ENCODE data around the gene HMOX1. TPM values are rescaled to one million over a fixed set of nuclear protein-coding genes. Genes with fewer than 3 reads are reported as not detected.
A peak's percentile ranks its signal among the peaks of the same experiment; 100 is the strongest.

The HMOX1 gene
- total and polyA plus RNA-seq, 9 donors: 11.5 to 36.0 (median 24.8) TPM

DNA sequence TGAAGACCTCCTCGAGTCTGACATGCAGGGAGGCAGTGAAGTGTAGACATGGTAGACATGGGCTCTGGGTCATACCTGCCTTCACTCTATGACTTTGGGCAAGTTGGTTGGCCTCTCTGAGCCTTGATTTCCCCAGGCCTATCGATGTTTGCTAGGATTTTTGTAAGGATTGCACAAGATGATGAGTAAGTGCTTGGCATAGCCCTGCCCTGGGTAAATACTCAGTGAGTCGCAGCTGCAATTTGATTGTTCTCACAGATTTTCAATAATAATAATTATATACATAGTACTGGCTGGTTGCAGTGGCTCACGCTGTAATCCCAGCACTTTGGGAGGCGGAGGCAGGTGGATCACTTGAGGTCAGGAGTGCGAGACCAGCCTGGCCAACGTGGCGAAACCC lies 37.2 kb downstream of the HMOX1 start:
- 100% methylated on average over 1 of the region's 8 CpGs for WGBS (ENCODE audit: insufficient coverage)
- no peaks in the 10 kb centered on the region for H3K9me3 ChIP-seq (replicated peaks; ENCODE audit: control insufficient read depth, low read depth, low read length)
- H3K36me3 ChIP-seq (ENCODE audit: control insufficient read depth, insufficient read depth, low read length): peaks cover 88% of the 10 kb centered on the region

GRCh38 chr22:35418731-35419130 lies 37.8 kb downstream of the HMOX1 start:
- no peak overlapping the region for H3K4me3 ChIP-seq (ENCODE audit: low read length)
- H3K27me3 ChIP-seq (ENCODE audit: control insufficient read depth, insufficient read depth, low read length): no peaks in the 10 kb centered on the region
- H3K36me3 ChIP-seq (ENCODE audit: control insufficient read depth, insufficient read depth, low read length): peaks cover 88% of the 10 kb centered on the region
- DNase-seq: no peak
- no peaks in the 10 kb centered on the region for H3K9me3 ChIP-seq (replicated peaks; ENCODE audit: control insufficient read depth, low read depth, low read length)
- H3K27ac ChIP-seq (ENCODE audit: low read length): no peak overlapping the region
- WGBS (ENCODE audit: insufficient coverage): 96% methylated on average over 3 of the region's 3 CpGs
- H3K4me1 ChIP-seq (ENCODE audit: control insufficient read depth, insufficient read depth, low read length): no peaks in the 10 kb centered on the region

More for the DNA sequence above, 37.2 kb downstream of the HMOX1 start:
- Histone ChIP-seq H3K4me1 (ENCODE audit: control insufficient read depth, insufficient read depth, low read length) (no peaks in the 10 kb centered on the region), H3K27me3 (ENCODE audit: control insufficient read depth, insufficient read depth, low read length) (no peaks in the 10 kb centered on the region), H3K27ac (ENCODE audit: low read length) (no peak overlapping the region), H3K4me3 (ENCODE audit: low read length) (no peak overlapping the region)
- DNase-seq: no peak

- WGBS (ENCODE audit: insufficient coverage): 95% methylated on average over 10 of the region's 10 CpGs
- no peaks in the 10 kb centered on the region for H3K27me3 ChIP-seq (ENCODE audit: control insufficient read depth, insufficient read depth, low read length)
- no peak overlapping the region for H3K27ac ChIP-seq (ENCODE audit: low read length)
- H3K36me3 ChIP-seq (ENCODE audit: control insufficient read depth, insufficient read depth, low read length): peaks cover 88% of the 10 kb centered on the region
- no peak overlapping the region for H3K4me3 ChIP-seq (ENCODE audit: low read length)
- H3K9me3 ChIP-seq (replicated peaks; ENCODE audit: control insufficient read depth, low read depth, low read length): no peaks in the 10 kb centered on the region
- H3K4me1 ChIP-seq (ENCODE audit: control insufficient read depth, insufficient read depth, low read length): peaks cover 7% of the 10 kb centered on the region
- DNase-seq: no peak
These were observed 38.9 kb downstream of the HMOX1 start for GRCh38 chr22:35419756-35420155.

DNA sequence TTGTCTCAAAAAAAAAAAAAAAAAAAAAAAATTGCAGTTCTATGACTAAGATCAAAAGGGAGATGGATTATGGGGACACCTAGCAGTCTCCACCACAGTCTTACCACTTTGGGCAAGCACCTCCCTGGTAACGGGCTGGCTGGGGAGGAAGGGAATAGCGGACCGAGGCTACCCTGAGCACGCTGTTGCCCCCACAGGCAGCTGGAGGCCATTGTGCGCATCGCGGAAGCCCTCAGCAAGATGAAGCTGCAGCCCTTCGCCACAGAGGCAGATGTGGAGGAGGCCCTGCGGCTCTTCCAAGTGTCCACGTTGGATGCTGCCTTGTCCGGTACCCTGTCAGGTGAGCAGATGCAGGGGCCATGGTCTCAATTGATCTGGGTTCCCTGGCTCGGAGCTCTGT lies 40.2 kb downstream of the HMOX1 start:
- Histone ChIP-seq H3K27ac (ENCODE audit: low read length) (no peak overlapping the region), H3K4me1 (ENCODE audit: control insufficient read depth, insufficient read depth, low read length) (peaks cover 14% of the 10 kb centered on the region), H3K4me3 (ENCODE audit: low read length) (no peak overlapping the region), H3K9me3 (replicated peaks; ENCODE audit: control insufficient read depth, low read depth, low read length) (no peaks in the 10 kb centered on the region), H3K27me3 (ENCODE audit: control insufficient read depth, insufficient read depth, low read length) (no peaks in the 10 kb centered on the region), H3K36me3 (ENCODE audit: control insufficient read depth, insufficient read depth, low read length) (peaks cover 84% of the 10 kb centered on the region)
- no peak for DNase-seq
- WGBS (ENCODE audit: insufficient coverage): 86% methylated on average over 11 of the region's 12 CpGs

- Histone ChIP-seq H3K27ac (ENCODE audit: low read length) (no peak overlapping the region), H3K36me3 (ENCODE audit: control insufficient read depth, insufficient read depth, low read length) (peaks cover 77% of the 10 kb centered on the region), H3K27me3 (ENCODE audit: control insufficient read depth, insufficient read depth, low read length) (no peaks in the 10 kb centered on the region), H3K4me1 (ENCODE audit: control insufficient read depth, insufficient read depth, low read length) (peaks cover 21% of the 10 kb centered on the region), H3K9me3 (replicated peaks; ENCODE audit: control insufficient read depth, low read depth, low read length) (no peaks in the 10 kb centered on the region), H3K4me3 (ENCODE audit: low read length) (no peak overlapping the region)
- WGBS (ENCODE audit: insufficient coverage): 85% methylated on average over 4 of the region's 4 CpGs
- no peak for DNase-seq
These were observed 41.2 kb downstream of the HMOX1 start for GRCh38 chr22:35422145-35422544.

DNA sequence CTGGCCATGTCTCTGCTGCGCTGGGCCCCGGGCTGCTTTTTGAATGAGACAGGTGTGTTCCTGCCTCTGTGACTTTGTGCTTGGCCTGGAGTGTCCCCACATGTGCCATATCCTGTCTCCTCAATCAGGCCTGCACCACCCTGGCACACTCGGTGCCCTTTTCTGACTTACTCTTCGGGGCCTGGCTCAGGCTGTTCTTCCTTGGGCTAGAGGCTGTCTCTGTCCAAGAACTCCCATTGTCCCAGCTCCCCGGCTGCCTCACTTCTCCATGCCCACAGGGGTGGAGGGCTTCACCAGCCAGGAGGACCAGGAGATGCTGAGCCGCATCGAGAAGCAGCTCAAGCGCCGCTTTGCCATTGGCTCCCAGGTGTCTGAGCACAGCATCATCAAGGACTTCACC lies 42.0 kb downstream of the HMOX1 start:
- H3K27ac ChIP-seq (ENCODE audit: low read length): no peak overlapping the region
- no peak for DNase-seq
- H3K9me3 ChIP-seq (replicated peaks; ENCODE audit: control insufficient read depth, low read depth, low read length): no peaks in the 10 kb centered on the region
- no peak overlapping the region for H3K4me3 ChIP-seq (ENCODE audit: low read length)
- no peaks in the 10 kb centered on the region for H3K27me3 ChIP-seq (ENCODE audit: control insufficient read depth, insufficient read depth, low read length)
- peaks cover 69% of the 10 kb centered on the region for H3K36me3 ChIP-seq (ENCODE audit: control insufficient read depth, insufficient read depth, low read length)
- WGBS (ENCODE audit: insufficient coverage): 95% methylated on average over 5 of the region's 9 CpGs
- peaks cover 21% of the 10 kb centered on the region for H3K4me1 ChIP-seq (ENCODE audit: control insufficient read depth, insufficient read depth, low read length)

- H3K9me3 ChIP-seq (replicated peaks; ENCODE audit: control insufficient read depth, low read depth, low read length): no peaks in the 10 kb centered on the region
- peaks cover 21% of the 10 kb centered on the region for H3K4me1 ChIP-seq (ENCODE audit: control insufficient read depth, insufficient read depth, low read length)
- 94% methylated on average over 26 of the region's 26 CpGs for WGBS (ENCODE audit: insufficient coverage)
- H3K27ac ChIP-seq (ENCODE audit: low read length): no peak overlapping the region
- peaks cover 64% of the 10 kb centered on the region for H3K36me3 ChIP-seq (ENCODE audit: control insufficient read depth, insufficient read depth, low read length)
- DNase-seq: no peak
- no peaks in the 10 kb centered on the region for H3K27me3 ChIP-seq (ENCODE audit: control insufficient read depth, insufficient read depth, low read length)
- no peak overlapping the region for H3K4me3 ChIP-seq (ENCODE audit: low read length)
These were observed 43.2 kb downstream of the HMOX1 start for GRCh38 chr22:35424081-35424480.

DNA sequence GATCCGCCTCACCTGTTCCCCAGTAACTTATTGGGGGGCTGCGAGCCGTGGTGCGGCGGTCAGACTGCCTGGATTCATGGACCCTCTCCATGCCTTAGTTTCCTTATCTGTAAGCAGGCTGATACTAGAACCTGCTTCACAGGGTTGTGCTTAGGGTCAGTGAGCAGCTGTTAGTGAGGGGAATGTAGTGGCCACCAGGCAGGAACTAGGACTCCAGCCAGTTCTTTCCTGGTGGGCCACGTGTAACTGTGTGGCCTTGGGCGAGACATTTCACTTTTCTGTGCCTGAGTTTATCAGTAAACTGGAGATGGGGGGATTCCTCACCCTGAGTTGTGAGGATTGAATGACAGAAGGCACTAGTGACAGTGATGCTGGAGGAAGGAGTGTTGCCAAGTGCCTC lies 43.9 kb downstream of the HMOX1 start:
- Histone ChIP-seq H3K36me3 (ENCODE audit: control insufficient read depth, insufficient read depth, low read length) (peaks cover 58% of the 10 kb centered on the region), H3K9me3 (replicated peaks; ENCODE audit: control insufficient read depth, low read depth, low read length) (no peaks in the 10 kb centered on the region), H3K4me1 (ENCODE audit: control insufficient read depth, insufficient read depth, low read length) (peaks cover 21% of the 10 kb centered on the region), H3K27me3 (ENCODE audit: control insufficient read depth, insufficient read depth, low read length) (no peaks in the 10 kb centered on the region), H3K27ac (ENCODE audit: low read length) (no peak overlapping the region), H3K4me3 (ENCODE audit: low read length) (no peak overlapping the region)
- 75% methylated on average over 2 of the region's 7 CpGs for WGBS (ENCODE audit: insufficient coverage)
- no peak for DNase-seq

DNA sequence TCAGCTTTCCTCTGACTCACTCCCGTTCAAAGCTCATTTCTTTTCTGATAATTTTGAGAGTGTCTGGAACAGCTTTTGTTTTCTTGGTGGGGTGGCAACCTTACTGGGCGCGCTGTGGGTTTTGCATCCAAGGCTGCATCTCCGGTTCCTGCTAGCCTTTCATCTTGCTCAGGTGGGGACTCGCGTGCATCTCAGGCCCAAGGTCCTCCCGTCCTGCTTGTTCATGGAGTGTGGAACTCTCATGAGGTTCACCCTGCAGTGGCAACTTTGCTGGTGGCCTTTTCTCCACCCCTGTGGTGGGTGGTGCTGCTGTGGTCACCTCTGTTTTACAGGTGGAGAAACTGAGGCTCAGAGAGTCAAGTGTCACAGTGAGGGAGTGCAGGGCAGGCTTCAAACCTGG lies 44.6 kb downstream of the HMOX1 start:
- Histone ChIP-seq H3K27ac (ENCODE audit: low read length) (no peak overlapping the region), H3K9me3 (replicated peaks; ENCODE audit: control insufficient read depth, low read depth, low read length) (no peaks in the 10 kb centered on the region), H3K4me3 (ENCODE audit: low read length) (no peak overlapping the region), H3K4me1 (ENCODE audit: control insufficient read depth, insufficient read depth, low read length) (peaks cover 22% of the 10 kb centered on the region), H3K27me3 (ENCODE audit: control insufficient read depth, insufficient read depth, low read length) (no peaks in the 10 kb centered on the region), H3K36me3 (ENCODE audit: control insufficient read depth, insufficient read depth, low read length) (peaks cover 51% of the 10 kb centered on the region)
- no peak for DNase-seq
- 82% methylated on average over 5 of the region's 7 CpGs for WGBS (ENCODE audit: insufficient coverage)

GRCh38 chr22:35425971-35426800 lies 45.3 kb downstream of the HMOX1 start:
- WGBS (ENCODE audit: insufficient coverage): 61% methylated on average over 8 of the region's 11 CpGs
- Histone ChIP-seq H3K36me3 (ENCODE audit: control insufficient read depth, insufficient read depth, low read length) (peaks cover 48% of the 10 kb centered on the region), H3K4me3 (ENCODE audit: low read length) (no peak overlapping the region), H3K27me3 (ENCODE audit: control insufficient read depth, insufficient read depth, low read length) (no peaks in the 10 kb centered on the region), H3K9me3 (replicated peaks; ENCODE audit: control insufficient read depth, low read depth, low read length) (no peaks in the 10 kb centered on the region), H3K4me1 (ENCODE audit: control insufficient read depth, insufficient read depth, low read length) (peaks cover 28% of the 10 kb centered on the region), H3K27ac (ENCODE audit: low read length) (peak overlapping the region; percentile 65)
- no peak for DNase-seq
